Type B pancreatic cell (in vitro differentiated cells): ENCODE data around the gene DCLK1. TPM values are rescaled to one million over a fixed set of nuclear protein-coding genes. Genes with fewer than 3 reads are reported as not detected.

Experiments
- DNase-seq: peaks from one replicate; pipeline ENCODE4 v3.0.0; 2021; ENCODE audit warnings: mixed read lengths; ENCODE audit not compliant: unreplicated experiment; ENCODE audit errors: extremely low spot score
- H3K27ac Mint-ChIP-seq: 2 replicates; pipeline ENCODE4 v1.8.0; 2021; ENCODE audit warnings: mild to moderate bottlenecking, mixed read lengths
- H3K27me3 Mint-ChIP-seq: 2 replicates; pipeline ENCODE4 v1.8.0; 2021; ENCODE audit warnings: mixed read lengths
- H3K36me3 Mint-ChIP-seq: 2 replicates; pipeline ENCODE4 v1.8.0; 2021; ENCODE audit warnings: mixed read lengths
- H3K4me1 Mint-ChIP-seq: one replicate; pipeline ENCODE4 v1.8.0; 2021; ENCODE audit warnings: mixed read lengths; ENCODE audit not compliant: unreplicated experiment
- H3K4me3 Mint-ChIP-seq: 2 replicates; pipeline ENCODE4 v1.8.0; 2021; ENCODE audit warnings: mild to moderate bottlenecking, mixed read lengths
- H3K9me3 Mint-ChIP-seq: 2 replicates; pipeline ENCODE4 v1.8.0; 2021; ENCODE audit warnings: mixed read lengths
- CTCF ChIP-seq: fragments of 200-600 bp; sonication (generic); conservative IDR thresholded peaks from 2 replicates; pipeline ENCODE4 v1.5.0; 2021; ENCODE audit warnings: antibody characterized with exemption, mild to moderate bottlenecking
- total RNA-seq: library from RNA; stranded (reverse); gene quantifications from 2 replicates; pipeline ENCODE4 v1.2.1, GENCODE V29; 2021; ENCODE audit warnings: low replicate concordance

Gene DCLK1
- total RNA-seq, 1 donor from 2014 or later: 47.1 TPM

GRCh38 chr13:36094478-36094877 is 36.7 kb downstream of the DCLK1 start:
- H3K27ac Mint-ChIP-seq: no peak overlapping the region

DNA sequence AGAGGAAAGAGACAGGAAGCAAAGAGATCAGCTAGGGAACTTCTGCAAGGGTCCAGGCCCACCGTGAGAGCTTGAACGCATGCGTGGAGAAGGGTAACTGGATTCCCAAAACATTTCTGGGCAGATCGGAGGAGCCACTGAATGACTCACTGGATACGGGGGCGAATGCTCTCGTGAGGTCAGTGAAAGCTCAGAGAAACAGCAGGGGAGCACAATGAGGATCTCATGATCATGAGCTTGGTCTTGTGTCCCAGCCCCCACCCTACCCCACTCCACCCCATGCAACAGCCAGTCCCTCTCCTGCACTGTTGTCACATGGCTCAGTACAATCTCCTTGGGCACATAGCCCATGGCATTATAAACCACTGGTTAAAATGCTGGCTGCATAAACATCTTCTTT is 40.6 kb downstream of the DCLK1 start:
- Mint-ChIP-seq H3K9me3 (peaks cover 4% of the 10 kb centered on the region), H3K4me1 (peaks cover 12% of the 10 kb centered on the region), H3K27me3 (peaks cover 45% of the 10 kb centered on the region), H3K4me3 (no peak overlapping the region), H3K36me3 (peaks cover 17% of the 10 kb centered on the region), H3K27ac (no peak overlapping the region)
- no peak for TF ChIP-seq CTCF
- DNase-seq: no peak

More at GRCh38 chr13:36094478-36094877, 36.7 kb downstream of the DCLK1 start:
- TF ChIP-seq CTCF: peak; percentile 32
- Mint-ChIP-seq H3K4me3 (no peak overlapping the region), H3K4me1 (peaks cover 27% of the 10 kb centered on the region), H3K36me3 (peaks cover 11% of the 10 kb centered on the region), H3K27me3 (peaks cover 35% of the 10 kb centered on the region), H3K9me3 (peaks cover 4% of the 10 kb centered on the region)
- DNase-seq: no peak

- Mint-ChIP-seq H3K27me3 (peaks cover 44% of the 10 kb centered on the region), H3K4me3 (no peak overlapping the region), H3K36me3 (peaks cover 17% of the 10 kb centered on the region), H3K9me3 (peaks cover 4% of the 10 kb centered on the region), H3K4me1 (peaks cover 12% of the 10 kb centered on the region), H3K27ac (no peak overlapping the region)
- TF ChIP-seq CTCF: no peak
- no peak for DNase-seq
These were observed 42.0 kb downstream of the DCLK1 start for GRCh38 chr13:36089130-36089647.

DNA sequence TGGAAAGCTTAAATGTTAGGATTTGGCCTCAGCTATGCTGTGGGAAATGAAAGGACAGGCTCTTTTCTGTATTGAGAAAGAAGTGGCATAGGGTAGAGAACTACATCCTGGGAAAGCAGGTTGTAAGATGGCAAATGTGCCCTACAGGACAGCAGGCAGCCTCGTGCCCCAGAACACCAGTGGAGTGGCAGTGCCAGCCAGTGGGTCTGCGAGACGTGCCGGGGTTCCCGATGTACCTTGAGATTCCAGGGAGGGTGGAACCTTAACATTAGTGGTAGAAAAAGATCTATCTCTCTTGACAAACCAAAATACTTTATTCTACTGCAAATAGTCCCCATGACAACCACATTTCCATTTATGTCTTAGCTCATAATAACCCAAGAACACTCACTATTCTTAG is 42.7 kb downstream of the DCLK1 start:
- H3K36me3 Mint-ChIP-seq: peaks cover 17% of the 10 kb centered on the region
- H3K27me3 Mint-ChIP-seq: peaks cover 48% of the 10 kb centered on the region
- DNase-seq: no peak

DNA sequence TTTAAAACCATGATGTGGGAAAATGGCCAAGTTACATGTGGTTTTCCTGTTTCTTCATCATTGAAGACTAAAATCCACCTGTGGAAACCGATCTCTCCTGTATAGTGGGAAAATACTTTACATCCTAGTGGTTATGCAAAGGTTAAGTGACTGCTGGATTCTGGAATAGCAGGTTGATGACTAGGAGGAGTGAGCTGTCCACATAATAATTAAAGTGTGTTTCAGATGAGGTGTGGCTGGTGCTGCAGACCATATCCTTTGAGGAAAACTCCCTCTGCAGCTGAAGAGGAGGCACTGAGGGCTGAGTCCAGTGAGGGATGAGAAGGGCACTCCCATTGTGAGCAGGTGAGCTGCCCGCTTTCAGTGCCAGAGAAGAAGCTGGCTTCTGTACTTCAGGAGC is 43.2 kb downstream of the DCLK1 start:
- no peak for DNase-seq
- Mint-ChIP-seq H3K36me3 (peaks cover 16% of the 10 kb centered on the region), H3K9me3 (peaks cover 4% of the 10 kb centered on the region), H3K4me3 (no peak overlapping the region), H3K27me3 (peaks cover 52% of the 10 kb centered on the region), H3K27ac (no peak overlapping the region), H3K4me1 (peaks cover 12% of the 10 kb centered on the region)
- TF ChIP-seq CTCF: no peak

More for the DNA sequence above, 42.7 kb downstream of the DCLK1 start:
- no peak overlapping the region for H3K4me3 Mint-ChIP-seq
- H3K4me1 Mint-ChIP-seq: peaks cover 12% of the 10 kb centered on the region
- peaks cover 4% of the 10 kb centered on the region for H3K9me3 Mint-ChIP-seq
- no peak overlapping the region for H3K27ac Mint-ChIP-seq
- TF ChIP-seq CTCF: no peak

DNA sequence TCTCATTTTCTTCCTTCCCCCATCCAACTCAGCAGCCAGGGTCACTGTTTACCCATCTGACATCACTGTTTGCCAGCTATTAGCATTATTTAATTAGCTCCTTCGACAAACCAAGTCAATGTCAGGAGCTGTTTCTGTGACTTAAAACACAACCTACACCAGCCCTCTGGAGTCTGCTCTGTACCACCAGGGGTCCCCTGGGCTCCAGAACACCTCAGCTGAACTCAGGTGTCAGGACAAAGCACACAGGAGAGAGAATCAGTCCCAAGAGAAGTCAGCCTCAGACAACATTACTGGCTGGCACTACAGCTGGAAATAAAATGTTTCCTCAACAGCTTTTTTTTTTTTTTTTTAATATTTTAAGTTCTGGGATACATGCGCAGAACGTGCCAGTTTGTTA is 45.1 kb downstream of the DCLK1 start:
- no peak for TF ChIP-seq CTCF
- Mint-ChIP-seq H3K27ac (no peak overlapping the region), H3K36me3 (peaks cover 6% of the 10 kb centered on the region), H3K4me1 (peaks cover 12% of the 10 kb centered on the region), H3K27me3 (peaks cover 43% of the 10 kb centered on the region), H3K9me3 (no peaks in the 10 kb centered on the region), H3K4me3 (no peak overlapping the region)
- DNase-seq: no peak
